Kidney epithelial cell (primary cell): ENCODE results near the gene SEMA3C. TPM values are rescaled to one million over a fixed set of nuclear protein-coding genes. Genes with fewer than 3 reads are reported as not detected.

Experiments used
- DNase-seq: peaks from one replicate; pipeline ENCODE4 v3.0.0-alpha.2; 2010; ENCODE audit warnings: low read depth
- H3K27me3 ChIP-seq: 2 replicates; pipeline ENCODE4 v1.6.0; 2011; ENCODE audit warnings: low read length; ENCODE audit not compliant: control insufficient read depth, insufficient read depth
- H3K36me3 ChIP-seq: 2 replicates; pipeline ENCODE4 v1.5.1; 2011; ENCODE audit warnings: low read length; ENCODE audit not compliant: control insufficient read depth, insufficient read depth
- H3K4me3 ChIP-seq: 2 replicates; pipeline ENCODE4 v1.5.1; 2011; ENCODE audit warnings: low read depth, mild to moderate bottlenecking, control low read depth, low read length
- total RNA-seq: library from RNA; depleted of rRNA; stranded (reverse); fragments of >200 nt; gene quantifications from 2 replicates; pipeline ENCODE4 v1.2.3, GENCODE V29; 2015
- TF ChIP-seq, protein P1 (sequence below): IDR thresholded peaks from 2 replicates; pipeline ENCODE4 v1.5.1; 2011; ENCODE audit warnings: mild to moderate bottlenecking, moderate library complexity, low read length, control low read depth, inconsistent platforms; ENCODE audit not compliant: insufficient read depth, poor library complexity, severe bottlenecking

The SEMA3C gene
- 84.8 and 113 TPM in 2 replicates for total RNA-seq

DNA sequence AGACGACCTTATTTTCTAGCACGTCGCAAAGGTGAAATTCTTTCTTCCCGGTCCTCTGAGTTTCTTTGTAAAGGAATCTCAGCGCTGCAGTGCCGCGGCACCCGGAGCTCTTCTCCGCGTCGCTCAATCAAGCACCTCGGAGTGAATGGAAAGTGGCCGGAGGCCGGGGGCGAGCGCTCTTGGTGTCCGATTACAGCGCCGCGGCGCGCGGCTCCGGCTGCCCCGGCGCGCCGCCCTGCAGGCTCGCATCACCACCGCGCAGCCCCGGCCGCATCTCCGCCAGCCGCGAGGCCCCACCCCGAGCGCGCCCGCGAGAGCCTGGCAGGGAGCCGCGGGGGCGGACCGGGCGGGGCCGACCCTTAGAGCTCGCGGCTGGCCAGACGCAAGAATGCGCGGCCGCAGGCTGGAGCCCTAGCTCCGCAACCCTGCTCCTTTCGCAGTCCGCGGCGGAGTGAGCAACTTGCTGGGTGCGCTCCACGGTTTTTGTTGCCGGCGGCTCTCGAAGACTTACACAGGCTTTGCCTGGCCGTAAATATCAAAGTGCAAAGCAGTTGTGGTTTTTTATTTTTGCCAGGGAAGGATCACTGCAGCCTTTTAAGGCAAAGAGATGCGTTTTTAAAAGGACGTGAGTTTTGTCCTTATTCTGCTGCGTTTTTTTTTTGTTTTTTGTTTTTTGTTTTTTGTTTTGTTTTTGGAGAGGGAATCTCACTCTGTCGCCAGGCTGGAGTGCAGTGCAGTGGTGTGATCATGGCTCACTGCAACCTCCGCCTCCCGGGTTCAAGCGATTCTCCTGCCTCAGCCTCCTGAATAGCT lies at the start of gene SEMA3C:
SEMA3C (minus strand) TSS at position 143 of the 813 bp plus-strand sequence. CDS start 2,270 bp downstream, outside the sequence.
- Histone ChIP-seq H3K27me3 (no peaks in the 10 kb centered on the region), H3K4me3 (peak within 1 kb of the TSS; percentile 94), H3K36me3 (no peaks in the 10 kb centered on the region)
- TF ChIP-seq, protein P1, sequence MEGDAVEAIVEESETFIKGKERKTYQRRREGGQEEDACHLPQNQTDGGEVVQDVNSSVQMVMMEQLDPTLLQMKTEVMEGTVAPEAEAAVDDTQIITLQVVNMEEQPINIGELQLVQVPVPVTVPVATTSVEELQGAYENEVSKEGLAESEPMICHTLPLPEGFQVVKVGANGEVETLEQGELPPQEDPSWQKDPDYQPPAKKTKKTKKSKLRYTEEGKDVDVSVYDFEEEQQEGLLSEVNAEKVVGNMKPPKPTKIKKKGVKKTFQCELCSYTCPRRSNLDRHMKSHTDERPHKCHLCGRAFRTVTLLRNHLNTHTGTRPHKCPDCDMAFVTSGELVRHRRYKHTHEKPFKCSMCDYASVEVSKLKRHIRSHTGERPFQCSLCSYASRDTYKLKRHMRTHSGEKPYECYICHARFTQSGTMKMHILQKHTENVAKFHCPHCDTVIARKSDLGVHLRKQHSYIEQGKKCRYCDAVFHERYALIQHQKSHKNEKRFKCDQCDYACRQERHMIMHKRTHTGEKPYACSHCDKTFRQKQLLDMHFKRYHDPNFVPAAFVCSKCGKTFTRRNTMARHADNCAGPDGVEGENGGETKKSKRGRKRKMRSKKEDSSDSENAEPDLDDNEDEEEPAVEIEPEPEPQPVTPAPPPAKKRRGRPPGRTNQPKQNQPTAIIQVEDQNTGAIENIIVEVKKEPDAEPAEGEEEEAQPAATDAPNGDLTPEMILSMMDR, result no peak
- peak; percentile 71 for DNase-seq

DNA sequence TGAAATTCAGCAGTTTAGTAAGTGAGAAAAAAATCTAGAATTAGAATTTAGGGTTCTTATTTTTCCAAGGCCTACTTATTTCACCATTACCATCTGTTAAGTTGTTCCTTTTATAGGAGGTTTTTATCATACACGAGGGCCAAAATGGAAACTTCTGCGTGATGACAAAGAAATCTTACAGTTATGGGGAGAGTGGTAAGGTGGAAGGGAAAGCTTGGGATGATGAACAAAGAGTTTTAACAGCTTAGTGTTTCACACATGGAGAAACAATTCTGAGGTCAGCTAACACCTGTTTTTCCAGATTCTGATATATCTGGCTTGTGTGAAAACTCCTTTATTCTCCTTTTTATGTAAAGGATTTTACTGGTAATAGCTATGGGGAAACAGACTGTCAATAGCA lies 49.8 kb upstream of the SEMA3C start:
- H3K4me3 ChIP-seq, result no peak overlapping the region
- H3K27me3 ChIP-seq, result no peaks in the 10 kb centered on the region
- TF ChIP-seq, protein P1, result no peak
- H3K36me3 ChIP-seq, result no peaks in the 10 kb centered on the region
- DNase-seq, result no peak

DNA sequence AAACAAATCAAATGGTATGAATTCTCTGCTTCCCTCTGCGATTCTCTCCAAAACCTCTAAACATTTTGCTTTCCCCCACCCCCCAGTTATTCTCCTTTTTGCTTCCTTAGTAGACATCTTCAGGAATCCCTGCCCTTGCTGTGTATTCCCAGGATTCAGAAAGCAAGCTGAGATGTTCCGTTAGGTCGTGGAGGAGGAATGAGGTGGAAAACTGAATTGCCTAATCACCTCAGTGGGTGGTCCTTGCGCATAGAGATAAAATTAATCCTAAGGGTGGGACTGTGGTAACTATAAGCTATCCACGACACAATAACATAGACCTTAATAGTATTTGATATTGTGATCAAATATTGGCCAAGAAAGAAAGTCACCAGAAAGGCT lies 49.1 kb upstream of the SEMA3C start:
- DNase-seq, result no peak
- Histone ChIP-seq H3K36me3 (no peaks in the 10 kb centered on the region), H3K27me3 (no peaks in the 10 kb centered on the region), H3K4me3 (no peak overlapping the region)
- TF ChIP-seq, protein P1, result no peak

DNA sequence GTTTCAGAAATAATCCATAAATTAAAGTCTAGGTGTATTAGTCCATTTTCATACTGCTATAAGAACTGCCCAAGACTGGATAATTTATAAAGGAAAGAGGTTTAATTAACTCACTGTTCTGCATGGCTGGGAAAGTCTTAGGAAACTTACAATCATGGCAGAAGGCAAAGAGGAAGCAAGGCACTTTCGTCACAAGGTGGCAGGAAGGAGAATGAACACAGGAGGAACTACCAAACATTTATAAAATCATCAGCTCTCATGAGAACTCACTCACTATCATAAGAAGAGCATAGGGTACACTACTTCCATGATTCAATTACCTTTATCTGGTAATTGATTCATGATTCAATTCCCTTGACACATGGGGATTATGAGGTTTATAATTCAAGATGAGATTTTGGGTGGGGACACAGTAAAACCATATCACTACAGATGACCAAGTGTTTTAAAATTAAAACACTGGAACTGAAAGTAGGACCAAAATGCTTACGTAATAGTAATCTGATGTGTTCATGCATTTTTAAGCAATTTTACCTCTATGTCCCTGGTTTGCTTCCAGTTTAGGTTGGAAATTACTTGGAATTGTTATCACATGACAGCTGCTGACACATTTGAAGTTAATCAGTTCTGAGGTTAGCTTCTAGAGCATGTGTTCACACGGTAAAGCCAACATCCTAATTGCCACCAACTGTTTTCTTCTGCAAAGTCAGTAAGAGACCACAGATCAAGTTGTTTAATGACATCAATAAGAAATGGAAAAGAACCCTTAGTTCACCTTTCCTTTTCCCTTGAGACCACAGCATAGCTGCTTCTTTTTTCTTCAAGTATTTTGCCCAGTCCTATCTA lies 48.4 kb upstream of the SEMA3C start:
- TF ChIP-seq, protein P1, result no peak
- Histone ChIP-seq H3K36me3 (no peaks in the 10 kb centered on the region), H3K27me3 (no peaks in the 10 kb centered on the region), H3K4me3 (no peak overlapping the region)
- DNase-seq, result no peak

DNA sequence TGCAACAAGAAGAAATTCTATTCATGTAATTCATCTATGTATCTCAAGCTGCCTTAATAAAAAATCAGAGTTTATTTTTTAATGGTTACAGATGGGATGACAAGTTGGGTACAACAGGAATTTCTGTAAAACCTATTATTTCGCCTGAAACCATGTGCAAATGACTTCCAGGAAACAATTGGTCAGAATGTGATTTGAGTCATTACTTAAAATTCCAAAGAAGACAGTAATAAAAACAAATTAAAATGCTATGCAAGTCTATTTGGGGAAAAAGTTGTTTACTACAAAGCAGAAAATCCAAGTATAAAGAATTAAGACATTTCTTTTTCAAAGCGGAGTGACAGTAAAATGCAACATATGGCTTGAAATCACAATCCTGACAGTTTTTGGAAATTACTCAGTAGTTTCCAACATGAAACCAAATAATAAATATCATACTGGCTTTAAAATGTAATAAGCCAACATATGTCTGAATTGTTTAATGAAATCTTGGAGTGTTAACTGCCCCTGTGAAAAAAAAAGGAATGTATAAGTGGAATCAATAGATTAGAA lies 41.5 kb upstream of the SEMA3C start:
- no peaks in the 10 kb centered on the region for H3K36me3 ChIP-seq
- H3K27me3 ChIP-seq, result no peaks in the 10 kb centered on the region
- DNase-seq, result no peak
- TF ChIP-seq, protein P1, result no peak
- no peak overlapping the region for H3K4me3 ChIP-seq
